ENCODE data around the gene PIANP.
"Not testable (repeated sequence)": the region's sequence is repeated elsewhere in the genome, so short reads cannot be mapped to it uniquely, and the experiment has no call there.

Gene PIANP, protein sequence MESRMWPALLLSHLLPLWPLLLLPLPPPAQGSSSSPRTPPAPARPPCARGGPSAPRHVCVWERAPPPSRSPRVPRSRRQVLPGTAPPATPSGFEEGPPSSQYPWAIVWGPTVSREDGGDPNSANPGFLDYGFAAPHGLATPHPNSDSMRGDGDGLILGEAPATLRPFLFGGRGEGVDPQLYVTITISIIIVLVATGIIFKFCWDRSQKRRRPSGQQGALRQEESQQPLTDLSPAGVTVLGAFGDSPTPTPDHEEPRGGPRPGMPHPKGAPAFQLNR

DNA sequence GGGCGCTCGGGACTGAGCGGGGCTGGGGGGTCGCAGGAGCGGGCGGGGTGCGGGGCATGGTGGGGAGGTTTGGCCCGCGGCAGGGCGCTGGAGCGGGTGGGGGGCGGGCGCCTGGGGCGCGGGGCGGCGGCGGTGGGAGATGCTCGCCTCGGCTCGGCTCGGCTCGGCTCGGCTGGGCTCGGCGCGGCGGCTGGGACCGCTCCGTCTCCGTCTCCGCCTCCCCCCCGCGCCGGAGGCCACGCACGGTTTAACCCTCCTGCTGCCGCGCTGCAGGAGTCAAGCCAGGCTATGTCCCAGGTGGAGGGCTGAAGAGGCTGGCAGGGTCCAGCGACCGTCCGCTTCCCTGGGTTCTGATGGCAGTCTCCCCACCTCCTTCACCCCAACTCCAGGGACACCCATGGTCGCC lies at the start of gene PIANP:
TSS of gene PIANP (minus strand) at position 170 of the 406 bp plus-strand sequence. CDS start 2,754 bp downstream, outside the sequence.
- peak; percentile 82 for DNase-seq

DNA sequence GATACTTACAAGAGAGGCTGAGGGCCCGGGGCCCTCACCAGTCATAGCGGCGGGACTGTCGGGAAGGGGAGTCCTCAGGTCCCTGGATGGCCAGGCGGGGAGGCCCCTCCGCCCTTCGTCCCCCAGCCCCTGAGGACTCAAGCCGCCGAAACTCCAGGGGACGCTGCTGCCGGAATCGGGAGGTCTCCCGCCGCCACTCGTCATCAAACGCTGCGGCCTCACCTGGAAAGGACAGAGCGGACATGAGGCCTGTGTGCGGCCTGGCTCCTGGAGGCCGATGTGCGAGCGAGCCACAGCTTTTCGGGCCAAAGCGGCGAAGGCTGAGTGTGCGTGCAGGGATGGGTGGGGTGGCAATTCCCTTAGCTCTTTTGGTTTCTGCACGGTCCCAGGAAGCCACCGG lies 48.1 kb upstream of the PIANP start:
- DNase-seq, result no peak

DNA sequence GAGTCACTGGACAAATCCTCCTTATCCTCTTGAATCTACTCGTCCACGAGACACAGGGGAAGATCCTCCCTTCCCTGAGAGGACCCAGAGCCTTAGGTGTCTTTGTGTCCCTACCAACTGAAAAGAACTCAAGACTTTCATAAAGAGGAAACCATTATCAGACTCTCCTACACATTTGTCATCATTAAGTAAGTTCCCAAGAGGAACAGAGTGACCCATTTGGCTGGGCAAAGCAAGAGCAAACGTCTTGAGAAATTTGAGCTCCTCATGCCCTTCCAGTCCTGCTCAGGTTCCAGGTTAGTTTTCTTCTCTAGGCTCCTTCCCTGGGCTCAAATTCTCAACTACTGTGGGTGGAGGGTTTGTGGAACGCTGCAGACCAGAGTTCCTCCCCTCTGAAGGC lies 46.6 kb upstream of the PIANP start:
- no peak for DNase-seq

DNA sequence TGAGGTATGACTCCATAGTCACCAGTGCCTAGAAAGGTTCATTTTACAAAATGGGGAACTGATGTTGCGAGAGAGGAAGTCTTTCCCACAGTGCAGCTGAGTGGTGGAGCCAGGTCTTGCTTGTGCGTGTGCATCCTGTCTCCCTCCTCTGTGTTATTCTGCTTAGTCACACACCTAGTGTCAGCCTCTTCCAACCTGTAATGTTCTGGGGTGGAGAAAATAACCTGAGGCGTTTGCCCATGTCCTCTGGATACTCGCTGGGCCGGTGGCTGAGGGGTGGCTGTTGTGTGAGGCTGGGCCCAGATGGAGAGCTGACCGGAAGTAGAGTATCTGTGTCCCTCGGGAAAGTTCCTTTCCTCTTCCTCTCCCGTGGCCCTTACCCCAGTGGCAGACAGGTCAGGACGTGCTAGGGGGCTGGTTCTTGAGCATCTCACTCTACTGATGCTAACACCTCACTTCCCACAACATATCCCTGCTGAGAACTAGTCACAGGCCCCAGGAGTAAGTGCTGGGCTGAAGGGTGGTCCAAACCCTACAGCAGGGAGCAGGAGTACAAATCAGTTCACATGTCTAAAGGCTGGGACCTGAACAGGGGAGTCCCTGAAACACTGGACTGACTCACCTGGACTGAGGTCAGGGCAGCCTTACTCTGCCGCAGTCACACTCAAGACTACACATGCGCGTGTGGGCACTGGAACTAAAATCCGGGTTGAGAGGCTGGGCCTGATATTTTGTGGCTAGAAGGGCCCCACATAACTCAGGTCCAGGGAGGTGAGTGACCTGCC lies 45.3 kb upstream of the PIANP start:
- DNase-seq, result no peak

DNA sequence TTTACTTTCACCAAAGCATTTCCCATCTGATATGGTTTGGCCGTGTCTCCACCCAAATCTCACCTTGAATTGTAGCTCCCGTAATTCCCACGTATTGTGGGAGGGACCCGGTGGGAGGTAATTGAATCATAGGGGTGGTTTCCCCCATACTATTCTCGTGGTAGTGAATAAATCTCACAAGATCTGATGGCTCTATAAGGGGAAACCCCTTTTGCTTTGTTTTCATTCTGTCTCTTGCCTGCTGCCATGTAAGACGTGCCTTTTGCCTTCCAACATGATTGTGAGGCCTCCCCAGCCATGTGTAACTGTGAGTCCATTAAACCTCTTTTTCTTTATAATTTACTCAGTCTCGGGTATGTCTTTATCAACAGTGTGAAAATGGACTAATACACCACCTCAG lies 42.7 kb upstream of the PIANP start:
- DNase-seq, result not testable (repeated sequence)

DNA sequence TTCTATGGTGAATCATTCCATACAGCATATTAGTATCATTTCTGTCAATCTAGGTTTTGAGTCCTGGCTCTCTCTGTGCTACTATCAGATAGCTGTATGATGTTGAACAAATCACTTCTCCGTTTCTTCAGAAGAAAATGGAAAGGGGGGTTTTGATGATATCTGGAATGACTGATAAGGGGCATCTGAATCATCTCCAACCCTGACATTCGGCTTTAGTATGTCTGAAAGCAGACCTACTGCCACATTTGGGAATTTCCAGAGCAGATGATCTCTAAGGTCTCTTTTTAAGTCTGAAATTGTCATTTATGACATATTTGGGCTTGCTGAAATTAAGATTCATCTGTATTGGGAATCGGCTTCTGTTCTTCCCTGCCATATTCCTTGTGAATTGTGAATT lies 42.2 kb upstream of the PIANP start:
- no peak for DNase-seq

DNA sequence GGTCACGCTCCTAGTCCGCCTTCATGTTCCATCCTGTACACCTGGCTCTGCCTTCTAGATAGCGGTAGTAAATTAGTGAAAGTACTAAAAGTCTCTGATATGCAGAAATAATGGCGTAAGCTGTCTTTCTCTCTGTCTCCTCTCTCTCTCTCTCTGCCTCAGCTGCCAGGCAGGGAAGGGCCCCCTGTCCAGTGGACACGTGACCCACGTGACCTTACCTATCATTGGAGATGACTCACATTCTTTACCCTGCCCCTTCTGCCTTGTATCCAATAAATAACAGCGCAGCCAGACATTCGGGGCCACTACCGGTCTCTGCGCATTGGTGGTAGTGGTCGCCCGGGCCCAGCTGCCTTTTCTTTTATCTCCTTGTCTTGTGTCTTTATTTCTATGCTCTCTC lies 41.5 kb upstream of the PIANP start:
- not testable (repeated sequence) for DNase-seq

DNA sequence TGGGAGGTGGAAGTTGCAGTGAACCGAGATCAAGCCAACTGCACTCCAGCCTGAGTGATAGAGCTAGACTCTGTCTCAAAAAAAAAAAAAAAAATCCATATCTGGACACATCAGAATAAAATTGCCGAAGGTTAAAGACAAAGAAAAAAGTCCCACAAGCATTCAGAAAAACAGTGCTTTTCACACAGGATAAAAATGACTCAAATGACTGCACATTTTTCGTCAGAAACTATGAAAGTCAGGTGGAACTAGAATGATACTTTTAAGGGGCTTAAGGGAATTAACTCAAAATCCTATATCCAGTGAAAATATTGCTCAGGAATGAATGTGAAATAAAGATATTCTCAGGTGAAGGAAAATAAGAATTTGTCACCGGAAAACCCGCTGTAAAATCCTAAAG lies 36.1 kb upstream of the PIANP start:
- no peak for DNase-seq

DNA sequence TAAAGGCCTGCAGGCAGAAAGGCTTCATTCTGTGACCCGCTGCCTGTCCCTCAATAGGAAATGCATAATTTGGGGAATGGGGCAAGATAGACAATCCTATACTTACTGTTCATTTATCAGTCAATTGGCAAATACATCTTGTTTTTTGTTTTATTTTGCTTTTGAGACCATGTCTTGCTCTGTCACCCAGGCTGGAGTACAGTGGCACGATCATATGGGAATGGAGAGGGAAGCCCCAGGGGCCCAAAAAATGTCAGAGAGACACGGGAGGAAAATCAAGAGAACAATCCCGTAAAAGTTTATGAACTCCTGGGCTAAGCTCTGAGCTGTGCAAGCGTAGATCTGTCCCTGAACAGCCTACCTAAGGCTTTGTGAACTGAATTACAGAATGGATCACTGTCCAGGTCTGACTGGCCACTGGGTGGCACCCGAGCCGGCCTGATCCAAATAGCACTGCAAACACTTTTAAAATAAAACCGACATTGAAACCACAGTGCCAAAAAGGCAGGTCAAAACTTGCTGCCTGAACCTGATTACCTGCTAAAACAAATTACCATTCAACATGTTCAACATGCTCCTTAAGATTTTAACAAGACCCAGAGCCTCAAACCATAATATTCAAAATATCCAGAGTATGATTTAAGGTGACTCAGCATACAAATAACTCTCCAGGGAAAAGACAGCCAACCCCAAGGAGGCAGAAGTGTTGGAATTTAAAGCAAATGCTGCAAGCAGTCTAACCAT lies 35.0 kb upstream of the PIANP start:
- DNase-seq, result peak; percentile 76

DNA sequence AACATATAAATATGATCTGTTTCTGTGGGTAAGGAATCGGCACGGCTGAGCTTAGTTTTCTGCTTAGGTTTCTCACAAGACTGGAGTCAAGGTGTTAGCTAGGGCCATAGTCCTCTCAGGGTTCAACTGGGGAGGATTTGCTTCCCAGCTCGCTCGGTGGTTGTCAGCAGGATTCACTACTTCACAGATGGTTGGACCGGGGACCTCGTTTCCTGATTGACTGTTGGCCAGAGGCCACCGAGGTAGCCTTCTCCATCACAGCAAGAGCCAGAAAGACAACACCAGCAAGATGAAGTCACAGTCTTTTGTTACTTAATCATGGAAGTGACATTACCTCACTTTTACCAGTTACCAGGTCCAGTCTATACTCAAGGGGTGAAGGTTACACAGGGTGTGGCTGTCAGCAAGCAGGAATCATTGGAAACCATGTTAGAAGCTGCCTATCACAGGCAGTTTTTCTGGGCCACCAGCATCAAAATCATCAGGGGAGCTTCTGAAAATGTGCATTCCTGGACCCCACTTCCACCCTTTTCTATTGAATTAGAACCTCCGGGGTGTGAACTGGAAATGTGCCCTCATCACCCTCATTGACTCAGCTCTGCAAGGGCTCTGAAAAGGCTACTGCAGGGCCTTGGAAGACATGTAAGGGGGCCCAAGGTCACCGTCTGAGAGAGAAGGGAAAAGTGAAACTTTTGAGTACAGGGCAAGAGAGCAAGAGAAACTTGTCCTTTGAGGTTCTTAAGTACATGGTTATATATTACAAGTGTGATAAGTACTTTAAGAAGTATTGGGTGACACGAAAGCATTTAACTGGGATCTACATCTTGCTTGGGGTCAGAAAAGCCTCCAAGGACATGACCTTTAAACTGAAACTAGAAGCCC lies 34.1 kb upstream of the PIANP start:
- no peak for DNase-seq

DNA sequence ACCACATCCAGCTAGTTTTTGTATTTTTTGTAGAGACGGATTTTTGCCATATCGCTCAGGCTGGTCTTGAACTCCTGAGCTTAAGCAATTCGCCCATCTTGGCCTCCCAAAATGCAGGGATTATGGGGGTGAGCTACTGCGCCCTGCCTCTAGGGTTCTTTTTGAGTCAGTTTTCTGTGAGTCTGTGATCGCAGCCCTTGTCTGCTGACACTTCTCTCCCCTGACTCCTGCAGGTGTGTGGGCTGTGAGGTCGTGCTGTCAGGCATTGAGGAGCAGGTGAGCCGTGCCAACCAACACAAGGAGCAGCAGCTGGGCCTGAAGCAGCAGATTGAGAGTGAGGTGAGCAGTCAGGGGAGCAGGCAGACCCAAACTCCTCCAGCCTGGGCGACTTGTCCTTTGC lies 29.6 kb upstream of the PIANP start:
- no peak for DNase-seq

DNA sequence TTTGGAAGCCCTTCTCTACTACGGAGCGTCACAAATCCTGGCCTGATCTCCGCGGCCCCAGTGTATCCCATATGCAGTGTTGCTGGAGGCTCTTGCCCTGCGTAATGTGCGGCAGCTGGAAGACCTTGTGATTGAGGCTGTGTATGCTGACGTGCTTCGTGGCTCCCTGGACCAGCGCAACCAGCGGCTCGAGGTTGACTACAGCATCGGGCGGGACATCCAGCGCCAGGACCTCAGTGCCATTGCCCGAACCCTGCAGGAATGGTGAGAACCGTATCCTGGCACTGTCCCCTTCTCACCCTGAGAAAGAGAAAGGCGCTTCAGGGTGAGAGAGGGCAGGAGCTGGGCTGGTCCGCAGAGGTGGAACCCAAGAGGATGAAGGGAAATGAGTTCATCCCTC lies 28.6 kb upstream of the PIANP start:
- no peak for DNase-seq

DNA sequence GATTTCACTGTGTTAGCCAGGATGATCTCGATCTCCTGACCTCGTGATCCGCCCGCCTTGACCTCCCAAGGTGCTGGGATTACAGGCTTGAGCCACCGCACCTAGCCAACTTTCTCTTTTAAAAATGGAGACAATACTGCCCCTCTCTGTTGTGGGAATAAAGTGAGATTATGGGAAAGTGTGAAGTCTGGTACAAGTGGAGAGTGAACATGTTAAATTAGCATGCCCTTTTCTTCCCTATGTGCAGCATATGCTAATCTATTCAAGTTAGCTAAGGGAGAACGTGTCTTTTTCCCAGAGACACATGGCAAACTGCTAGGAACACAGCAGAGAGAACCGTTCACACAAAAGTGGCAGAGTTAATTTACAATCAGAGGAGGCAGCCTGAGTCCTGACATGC lies 24.7 kb upstream of the PIANP start:
- no peak for DNase-seq

DNA sequence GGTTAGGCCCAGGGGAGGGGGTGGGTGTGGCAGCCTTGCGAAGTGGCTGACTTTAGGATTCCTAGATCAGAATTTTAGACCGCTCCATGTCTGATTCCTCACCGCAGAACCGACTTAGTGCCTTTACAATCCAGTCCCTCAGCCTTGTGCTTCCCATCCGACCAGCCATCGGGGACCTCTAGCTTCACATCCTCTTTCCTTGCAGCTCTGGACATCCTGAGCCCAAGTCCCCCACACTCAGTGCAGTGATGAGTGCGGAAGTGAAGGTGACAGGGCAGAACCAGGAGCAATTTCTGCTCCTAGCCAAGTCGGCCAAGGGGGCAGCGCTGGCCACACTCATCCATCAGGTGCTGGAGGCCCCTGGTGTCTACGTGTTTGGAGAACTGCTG lies 23.8 kb upstream of the PIANP start:
- DNase-seq, result no peak

DNA sequence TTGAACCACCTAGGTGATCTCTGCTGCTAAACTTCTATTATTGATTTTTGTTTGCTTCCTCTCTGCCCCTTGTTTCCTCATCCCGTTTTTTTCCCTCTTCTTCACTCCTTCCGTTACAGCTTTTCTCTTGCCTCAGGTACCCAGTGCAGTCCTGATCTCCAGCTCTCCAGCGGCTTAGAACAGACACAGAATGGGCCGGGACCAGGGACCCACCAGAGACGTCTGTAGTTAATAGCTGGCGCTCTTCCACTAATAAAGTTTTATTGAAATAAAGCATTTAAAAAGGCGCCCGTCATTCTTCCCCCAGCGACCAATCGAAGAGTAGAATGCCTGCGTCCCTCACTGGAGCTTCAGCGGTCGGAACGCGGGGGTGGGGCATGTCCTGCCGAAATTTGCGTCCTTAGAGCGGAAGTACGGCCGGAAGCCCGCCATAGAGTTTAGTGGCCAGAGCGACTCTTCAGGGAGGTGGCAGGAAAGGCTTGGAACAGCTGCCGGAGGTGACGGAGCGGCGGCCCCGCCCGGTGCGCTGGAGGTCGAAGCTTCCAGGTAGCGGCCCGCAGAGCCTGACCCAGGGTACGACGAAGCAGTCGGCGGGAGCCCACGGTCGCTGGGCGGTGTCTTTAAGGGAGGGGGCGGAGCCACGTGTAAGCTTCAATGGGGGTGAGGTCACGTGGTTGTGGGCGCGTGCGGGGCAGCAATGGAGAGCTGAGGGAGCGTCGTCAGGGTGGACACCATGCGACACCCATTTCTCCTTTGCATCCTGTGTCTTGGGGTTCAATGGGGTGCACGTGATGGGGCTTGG lies 23.2 kb upstream of the PIANP start, which contains the start of gene COPS7A:
TSS of gene COPS7A (plus strand) at position 440 of the 802 bp plus-strand sequence. CDS start 611 bp downstream, outside the sequence.
- peak; percentile 98 for DNase-seq

DNA sequence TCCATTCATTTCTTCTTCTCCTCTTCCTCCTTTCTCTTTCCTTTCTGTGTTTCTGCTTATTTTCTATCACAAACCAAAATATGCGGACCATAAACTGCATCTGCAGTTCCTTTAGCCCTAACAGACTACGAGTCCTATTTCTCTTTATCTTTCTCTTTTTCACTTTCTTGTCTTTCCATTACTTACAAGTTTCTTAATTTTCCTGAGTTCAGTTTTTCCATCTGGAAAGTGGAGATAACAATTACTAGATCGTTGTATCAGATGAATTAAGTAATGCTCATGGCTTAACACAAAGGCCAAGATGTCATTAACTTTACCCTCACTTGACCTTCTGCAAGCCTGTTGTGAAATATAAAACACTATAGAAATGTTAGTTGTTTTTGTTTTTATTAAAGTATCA lies 22.2 kb upstream of the PIANP start:
- no peak for DNase-seq

DNA sequence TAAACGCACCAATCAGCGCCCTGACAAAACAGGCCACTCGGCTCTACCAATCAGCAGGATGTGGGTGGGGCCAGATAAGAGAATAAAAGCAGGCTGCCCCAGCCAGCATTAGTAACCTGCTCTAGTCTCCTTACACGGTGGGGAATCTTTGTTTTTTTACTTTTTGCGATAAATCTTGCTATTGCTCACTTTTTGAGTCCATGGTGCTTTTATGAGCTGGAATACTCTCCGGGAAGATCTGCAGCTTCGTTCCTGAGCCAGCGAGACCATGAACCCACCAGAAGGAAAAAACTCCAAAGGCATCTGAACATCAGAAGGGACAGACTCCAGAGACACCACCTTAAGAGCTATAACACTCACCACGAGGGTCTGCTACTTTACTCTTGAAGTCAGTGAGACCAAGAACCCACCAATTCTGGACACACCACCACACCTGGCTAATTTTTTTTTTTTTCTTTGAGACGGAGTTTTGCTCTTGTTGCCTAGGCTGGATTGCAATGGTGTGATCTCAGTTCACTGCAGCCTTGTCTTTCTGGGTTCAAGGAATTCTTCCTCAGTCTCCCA lies 16.3 kb upstream of the PIANP start:
- DNase-seq, result no peak

DNA sequence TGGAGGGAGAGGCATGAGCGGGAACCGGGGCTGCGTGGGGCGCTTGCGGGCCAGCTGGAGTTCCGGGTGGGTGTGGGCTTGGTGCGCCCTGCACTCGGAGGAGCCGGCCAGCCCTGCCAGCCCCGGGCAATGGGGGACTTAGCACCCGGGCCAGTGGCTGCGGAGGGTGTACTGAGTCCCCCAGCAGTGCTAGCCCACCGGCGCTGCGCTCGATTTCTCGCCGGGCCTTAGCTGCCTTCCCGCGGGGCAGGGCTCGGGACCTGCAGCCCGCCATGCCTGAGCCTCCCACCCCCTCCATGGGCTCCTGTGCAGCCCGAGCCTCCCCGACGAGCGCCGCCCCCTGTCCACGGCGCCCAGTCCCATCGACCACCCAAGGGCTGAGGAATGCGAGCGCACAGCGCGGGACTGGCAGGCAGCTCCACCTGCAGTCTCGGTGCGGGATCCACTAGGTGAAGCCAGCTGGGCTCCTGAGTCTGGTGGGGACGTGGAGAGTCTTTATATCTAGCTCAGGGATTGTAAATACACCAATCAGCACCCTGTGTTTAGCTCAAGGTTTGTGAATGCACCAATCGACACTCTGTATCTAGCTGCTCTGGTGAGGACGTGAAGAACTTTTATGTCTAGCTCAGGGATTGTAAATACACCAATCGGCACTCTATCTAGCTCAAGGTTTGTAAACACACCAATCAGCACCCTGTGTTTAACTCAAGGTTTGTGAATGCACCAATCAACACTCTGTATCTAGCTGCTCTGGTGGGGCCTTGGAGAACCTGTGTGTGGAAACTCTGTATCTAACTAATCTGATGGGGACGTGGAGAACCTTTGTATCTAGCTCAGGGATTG lies 15.6 kb upstream of the PIANP start:
- not testable (repeated sequence) for DNase-seq

DNA sequence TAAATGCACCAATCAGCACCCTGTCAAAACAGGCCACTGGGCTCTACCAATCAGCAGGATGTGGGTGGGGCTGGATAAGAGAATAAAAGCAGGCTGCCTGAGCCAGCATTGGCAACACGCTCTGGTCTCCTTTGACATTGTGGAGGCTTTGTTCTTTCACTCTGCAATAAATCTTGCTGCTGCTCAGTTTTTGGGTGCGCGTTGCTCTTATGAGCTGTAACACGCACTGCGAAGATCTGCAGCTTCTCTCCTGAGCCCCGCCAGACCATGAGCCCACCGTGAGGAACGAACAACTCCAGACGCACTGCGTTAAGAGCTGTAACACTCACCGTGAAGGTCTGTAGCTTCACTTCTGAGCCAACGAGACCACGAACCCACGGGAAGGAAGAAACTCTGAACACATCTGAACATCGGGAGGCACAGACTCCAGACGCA lies 8.4 kb upstream of the PIANP start:
- DNase-seq, result no peak

DNA sequence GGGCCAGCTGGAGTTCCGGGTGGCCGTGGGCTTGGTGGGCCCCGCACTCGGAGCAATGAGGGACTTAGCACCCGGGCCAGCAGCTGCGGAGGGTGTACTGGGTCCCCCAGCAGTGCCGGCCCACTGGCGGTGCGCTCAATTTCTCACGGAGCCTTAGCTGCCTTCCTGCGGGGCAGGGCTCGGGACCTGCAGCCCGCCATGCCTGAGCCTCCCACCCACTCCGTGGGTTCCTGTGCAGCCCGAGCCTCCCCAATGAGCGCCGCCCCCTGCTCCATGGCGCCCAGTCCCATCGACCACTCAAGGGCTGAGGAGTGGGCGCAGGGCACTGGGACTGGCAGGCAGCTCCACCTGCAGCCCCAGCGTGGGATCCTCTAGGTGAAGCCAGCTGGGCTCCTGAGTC lies 7.7 kb upstream of the PIANP start:
- DNase-seq, result not testable (repeated sequence)
